Measurements from ENCODE around the gene SF3A1. TPM values are rescaled to one million over a fixed set of nuclear protein-coding genes. Genes with fewer than 3 reads are reported as not detected.

Gene SF3A1
- total RNA-seq, 1 experiment from 2014 or later: 272 TPM

GRCh38 chr22:30293026-30293425 is 63.7 kb downstream of the SF3A1 start:
- ChIA-PET CTCF (interaction anchor here (0.7 to 6.3 kb wide), 2 partner anchors 33 to 93 kb away, joined by 3 to 193 read pairs; partner anchors contain the start of gene TBC1D10A), POLR2A (no interaction called here)
- TF ChIP-seq AFF4 (CRISPR knock-in tag; IDR thresholded peaks at IDR 0.05; ENCODE audit: borderline replicate concordance) (no peak), PRDM15 (CRISPR knock-in tag; IDR thresholded peaks at IDR 0.05) (no peak), PREB (CRISPR knock-in tag; IDR thresholded peaks at IDR 0.05; ENCODE audit: borderline replicate concordance) (no peak), GABPB1 (CRISPR knock-in tag; IDR thresholded peaks at IDR 0.05) (no peak), OVOL2 (CRISPR knock-in tag; IDR thresholded peaks at IDR 0.05; ENCODE audit: borderline replicate concordance) (no peak), NR3C1 (CRISPR knock-in tag; conservative IDR thresholded peaks at IDR 0.05; ENCODE audit: low read depth) (no peak), ZNF263 (CRISPR knock-in tag; IDR thresholded peaks at IDR 0.05; ENCODE audit: low read depth) (no peak), FOXP1 (CRISPR knock-in tag; IDR thresholded peaks at IDR 0.05; ENCODE audit: borderline replicate concordance) (no peak), ZNF671 (CRISPR knock-in tag; IDR thresholded peaks at IDR 0.05) (no peak), TP53 (CRISPR knock-in tag; IDR thresholded peaks at IDR 0.05) (no peak), ZNF121 (CRISPR knock-in tag; IDR thresholded peaks at IDR 0.05) (no peak), HMGXB4 (CRISPR knock-in tag; IDR thresholded peaks at IDR 0.05) (no peak), CBFB (CRISPR knock-in tag; IDR thresholded peaks at IDR 0.05; ENCODE audit: low read depth) (no peak), SMAD3 (CRISPR knock-in tag; IDR thresholded peaks at IDR 0.05; ENCODE audit: borderline replicate concordance) (no peak), ATF1 (CRISPR knock-in tag; IDR thresholded peaks at IDR 0.05) (no peak), ZNF532 (CRISPR knock-in tag; IDR thresholded peaks at IDR 0.05; ENCODE audit: borderline replicate concordance) (no peak), JUN (CRISPR knock-in tag; IDR thresholded peaks at IDR 0.05) (no peak), ZNF396 (CRISPR knock-in tag; IDR thresholded peaks at IDR 0.05; ENCODE audit: borderline replicate concordance) (no peak)
- Mint-ChIP-seq H3K4me1 (peaks cover 10% of the 10 kb centered on the region), H3K9me3 (no peaks in the 10 kb centered on the region), H3K27me3 (ENCODE audit: low read depth) (peaks cover 3% of the 10 kb centered on the region), H3K27ac (no peak overlapping the region), H3K36me3 (no peaks in the 10 kb centered on the region), H3K4me3 (no peak overlapping the region)
- DNase-seq (ENCODE audit: low spot score): no peak
- ATAC-seq: no peak
